Neuronal stem cell (in vitro differentiated cells): ENCODE data around the gene MMS19.

Experiments
- DNase-seq: peaks from one replicate; pipeline ENCODE4 v3.0.0-alpha.2; 2013; ENCODE audit warnings: low spot score
- H2AFZ ChIP-seq: one replicate; pipeline ENCODE4 v1.6.1; 2013; ENCODE audit warnings: mild to moderate bottlenecking, low read length, inconsistent platforms
- H2AK5ac ChIP-seq: 2 replicates; pipeline ENCODE4 v1.6.1; 2013; ENCODE audit warnings: low read depth, mild to moderate bottlenecking, inconsistent platforms, low read length, moderate library complexity, mixed read lengths
- H2BK120ac ChIP-seq: 2 replicates; pipeline ENCODE4 v1.6.1; 2013; ENCODE audit warnings: low read depth, mild to moderate bottlenecking, inconsistent platforms, low read length, moderate library complexity, mixed read lengths
- H2BK12ac ChIP-seq: one replicate; pipeline ENCODE4 v1.6.1; 2013; ENCODE audit warnings: low read length, inconsistent platforms
- H2BK15ac ChIP-seq: 2 replicates; pipeline ENCODE4 v1.6.1; 2013; ENCODE audit warnings: mild to moderate bottlenecking, low read length, inconsistent platforms, mixed read lengths
- H2BK5ac ChIP-seq: one replicate; pipeline ENCODE4 v1.6.1; 2013; ENCODE audit warnings: inconsistent platforms, mild to moderate bottlenecking, low read length, moderate library complexity
- H3K14ac ChIP-seq: one replicate; pipeline ENCODE4 v1.6.1; 2013; ENCODE audit warnings: low read length, inconsistent platforms
- H3K18ac ChIP-seq: 2 replicates; pipeline ENCODE4 v1.6.1; 2013; ENCODE audit warnings: low read length, inconsistent platforms
- H3K23ac ChIP-seq: 2 replicates; pipeline ENCODE4 v1.6.1; 2013; ENCODE audit warnings: low read depth, mild to moderate bottlenecking, mixed read lengths, low read length, inconsistent platforms; ENCODE audit not compliant: poor library complexity
- H3K27ac ChIP-seq: replicated peaks from 3 replicates; pipeline ENCODE4 v1.5.1; 2013; ENCODE audit warnings: low read length, inconsistent platforms
- H3K27me3 ChIP-seq, 3 experiments: 2 replicates each; pipeline ENCODE4 v1.6.1; 2013; ENCODE audit warnings: low read length in 3 of 3, mild to moderate bottlenecking in 2 of 3, inconsistent platforms in 1 of 3, low read depth in 1 of 3, mixed read lengths in 1 of 3, moderate library complexity in 1 of 3; ENCODE audit not compliant: control insufficient read depth in 3 of 3, insufficient read depth in 3 of 3
- H3K36me3 ChIP-seq, 2 donors: replicated peaks in 1 of 2; 2 replicates each; pipeline ENCODE4 v1.6.1; 2013; ENCODE audit warnings: low read length in 2 of 2; ENCODE audit not compliant: control insufficient read depth in 2 of 2, insufficient read depth in 2 of 2
- H3K4ac ChIP-seq: 2 replicates; pipeline ENCODE4 v1.6.1; 2013; ENCODE audit warnings: inconsistent platforms, mild to moderate bottlenecking, low read length, moderate library complexity
- H3K4me1 ChIP-seq, 2 donors: 1 replicate in 1 of 2; 2 replicates in 1 of 2; pipeline ENCODE4 v1.6.1; 2013; ENCODE audit warnings: low read length in 2 of 2, low read depth in 1 of 2; ENCODE audit not compliant: control insufficient read depth in 2 of 2, insufficient read depth in 1 of 2
- H3K4me2 ChIP-seq: one replicate; pipeline ENCODE4 v1.6.1; 2013; ENCODE audit warnings: mild to moderate bottlenecking, low read length, inconsistent platforms; ENCODE audit not compliant: insufficient read depth, poor library complexity, severe bottlenecking
- H3K4me3 ChIP-seq, 2 donors: 2 replicates each; pipeline ENCODE4 v1.5.1; 2013; ENCODE audit warnings: low read length in 2 of 2, mild to moderate bottlenecking in 2 of 2, inconsistent platforms in 1 of 2, moderate library complexity in 1 of 2
- H3K79me1 ChIP-seq: one replicate; pipeline ENCODE4 v1.6.1; 2013; ENCODE audit warnings: low read depth, mild to moderate bottlenecking, inconsistent platforms, low read length, moderate library complexity
- H3K9ac ChIP-seq: one replicate; pipeline ENCODE4 v1.6.1; 2013; ENCODE audit warnings: mild to moderate bottlenecking, low read depth, low read length, inconsistent platforms; ENCODE audit not compliant: poor library complexity
- H3K9me3 ChIP-seq, 2 donors: replicated peaks in 1 of 2; 2 replicates each; pipeline versions ENCODE3 to v1.6.1; 2013; ENCODE audit warnings: low read length in 2 of 2, mild to moderate bottlenecking in 2 of 2, inconsistent platforms in 1 of 2, low read depth in 1 of 2, mixed read lengths in 1 of 2, moderate library complexity in 1 of 2; ENCODE audit not compliant: control insufficient read depth in 2 of 2, insufficient read depth in 1 of 2
- H4K8ac ChIP-seq: one replicate; pipeline ENCODE4 v1.6.1; 2013; ENCODE audit warnings: low read depth, mild to moderate bottlenecking, inconsistent platforms, low read length, moderate library complexity
- H4K91ac ChIP-seq: one replicate; pipeline ENCODE4 v1.6.1; 2013; ENCODE audit warnings: low read length, low read depth, mild to moderate bottlenecking, inconsistent platforms; ENCODE audit not compliant: poor library complexity
- WGBS, 2 donors: extraction: QIAGEN DNeasy Blood & Tissue Kit; methylation state at CpG; one replicate each; pipeline ENCODE4 v1.1.7; 2013; ENCODE audit warnings: missing lambda C conversion rate in 2 of 2, mixed read lengths in 1 of 2; ENCODE audit not compliant: insufficient read length in 2 of 2, insufficient replicate concordance in 1 of 2; ENCODE audit errors: extremely low coverage in 2 of 2; 5-methylcytosine and 5-hydroxymethylcytosine counted together

MMS19 gene

GRCh38 chr10:97452352-97452751, 45.9 kb downstream of the MMS19 start:
- no peak overlapping the region for H2AK5ac ChIP-seq
- no peak overlapping the region for H3K4ac ChIP-seq
- no peak overlapping the region for H3K18ac ChIP-seq
- H3K36me3 ChIP-seq = peaks cover 34 to 77% of the 10 kb centered on the region in 2 donors
- H3K4me3 ChIP-seq = no peak overlapping the region
- no peaks in the 10 kb centered on the region for H3K27me3 ChIP-seq
- H2BK120ac ChIP-seq = no peak overlapping the region
- no peak overlapping the region for H2BK15ac ChIP-seq
- no CpG with 5 or more reads among the region's 6 CpGs for WGBS, 2 donors
- H2BK12ac ChIP-seq = no peak overlapping the region
- no peak overlapping the region for H4K8ac ChIP-seq
- no peak overlapping the region for H3K14ac ChIP-seq
- no peak overlapping the region for H3K27ac ChIP-seq
- H3K4me2 ChIP-seq = no peak overlapping the region
- H4K91ac ChIP-seq = no peak overlapping the region
- no peak overlapping the region for H2BK5ac ChIP-seq
- H3K79me1 ChIP-seq = peaks cover 10% of the 10 kb centered on the region
- no peak for DNase-seq
- H3K4me1 ChIP-seq = peaks cover 7 to 13% of the 10 kb centered on the region in 2 donors
- no peaks in the 10 kb centered on the region for H3K9me3 ChIP-seq
- H3K23ac ChIP-seq = no peak overlapping the region
- no peak overlapping the region for H3K9ac ChIP-seq
- no peak overlapping the region for H2AFZ ChIP-seq

GRCh38 chr10:97451605-97452004, 46.6 kb downstream of the MMS19 start:
- H3K4me1 ChIP-seq = peaks cover 10 to 13% of the 10 kb centered on the region in 2 donors
- H3K4me3 ChIP-seq = no peak overlapping the region
- no peak overlapping the region for H2AFZ ChIP-seq
- H2BK15ac ChIP-seq = no peak overlapping the region
- H3K27me3 ChIP-seq = no peaks in the 10 kb centered on the region
- H3K14ac ChIP-seq = no peak overlapping the region
- H4K8ac ChIP-seq = no peak overlapping the region
- H3K23ac ChIP-seq = no peak overlapping the region
- H3K27ac ChIP-seq = no peak overlapping the region
- H3K18ac ChIP-seq = no peak overlapping the region
- no peak overlapping the region for H3K4ac ChIP-seq
- no peak overlapping the region for H2AK5ac ChIP-seq
- H3K9me3 ChIP-seq = no peaks in the 10 kb centered on the region
- H3K9ac ChIP-seq = no peak overlapping the region
- no CpG with 5 or more reads among the region's 17 CpGs for WGBS, 2 donors
- no peak overlapping the region for H3K4me2 ChIP-seq
- peaks cover 11% of the 10 kb centered on the region for H3K79me1 ChIP-seq
- no peak overlapping the region for H4K91ac ChIP-seq
- peak overlapping the region; percentile 20 for H2BK5ac ChIP-seq
- H2BK120ac ChIP-seq = no peak overlapping the region
- no peak overlapping the region for H2BK12ac ChIP-seq
- no peak for DNase-seq
- peaks cover 27 to 71% of the 10 kb centered on the region in 2 donors for H3K36me3 ChIP-seq

GRCh38 chr10:97450828-97451227, 47.4 kb downstream of the MMS19 start:
- Histone ChIP-seq H3K79me1 (peaks cover 11% of the 10 kb centered on the region), H3K14ac (no peak overlapping the region), H2BK15ac (no peak overlapping the region), H3K27me3 (no peaks in the 10 kb centered on the region), H3K18ac (no peak overlapping the region), H3K36me3 (peaks cover 26 to 64% of the 10 kb centered on the region in 2 donors), H3K27ac (no peak overlapping the region), H2BK12ac (no peak overlapping the region), H4K8ac (no peak overlapping the region), H3K9me3 (no peaks in the 10 kb centered on the region), H2AFZ (no peak overlapping the region), H3K4ac (no peak overlapping the region), H3K9ac (no peak overlapping the region), H3K4me1 (peaks cover 10 to 13% of the 10 kb centered on the region in 2 donors), H3K4me3 (no peak overlapping the region), H2BK5ac (no peak overlapping the region), H4K91ac (no peak overlapping the region), H2BK120ac (no peak overlapping the region), H2AK5ac (no peak overlapping the region), H3K23ac (no peak overlapping the region), H3K4me2 (no peak overlapping the region)
- no CpG with 5 or more reads among the region's 2 CpGs for WGBS, 2 donors
- DNase-seq = no peak

GRCh38 chr10:97445722-97446639, 52.2 kb downstream of the MMS19 start, which contains the start of the genes EXOSC1 and ZDHHC16:
Gene EXOSC1, minus strand, starts transcription at chr10:97446006. Its CDS starts 21 bp downstream, at chr10:97445985.
Gene ZDHHC16, plus strand, starts transcription at chr10:97446175. Its CDS starts 5,501 bp downstream, at chr10:97451676.
- H3K18ac ChIP-seq = peak within 1 kb of the TSS; percentile 96
- H3K4me3 ChIP-seq = peak within 1 kb of the TSS; percentile 80 to 95
- H4K91ac ChIP-seq = no peak within 1 kb of the TSS
- H2BK5ac ChIP-seq = peak within 1 kb of the TSS; percentile 90
- no peaks in the 10 kb centered on the region for H3K9me3 ChIP-seq
- peak within 1 kb of the TSS; percentile 86 for H3K23ac ChIP-seq
- peak; percentile 93 for DNase-seq
- H3K27ac ChIP-seq = peak within 1 kb of the TSS; percentile 25
- peak within 1 kb of the TSS; percentile 75 for H3K4me2 ChIP-seq
- H3K9ac ChIP-seq = peak within 1 kb of the TSS; percentile 93
- no peak within 1 kb of the TSS for H2BK120ac ChIP-seq
- no peak within 1 kb of the TSS for H2BK12ac ChIP-seq
- peaks cover 10 to 14% of the 10 kb centered on the region in 2 donors for H3K4me1 ChIP-seq
- H3K14ac ChIP-seq = no peak within 1 kb of the TSS
- H2AFZ ChIP-seq = peak within 1 kb of the TSS; percentile 95
- no peaks in the 10 kb centered on the region for H3K27me3 ChIP-seq
- H3K36me3 ChIP-seq = peaks cover 5 to 38% of the 10 kb centered on the region in 2 donors
- peaks cover 7% of the 10 kb centered on the region for H3K79me1 ChIP-seq
- H2AK5ac ChIP-seq = peak within 1 kb of the TSS; percentile 86
- H2BK15ac ChIP-seq = no peak within 1 kb of the TSS
- H4K8ac ChIP-seq = no peak within 1 kb of the TSS
- no peak within 1 kb of the TSS for H3K4ac ChIP-seq
- no CpG with 5 or more reads among the region's 66 CpGs for WGBS, 2 donors
